ENCODE results near the gene ABLIM2.

DNA sequence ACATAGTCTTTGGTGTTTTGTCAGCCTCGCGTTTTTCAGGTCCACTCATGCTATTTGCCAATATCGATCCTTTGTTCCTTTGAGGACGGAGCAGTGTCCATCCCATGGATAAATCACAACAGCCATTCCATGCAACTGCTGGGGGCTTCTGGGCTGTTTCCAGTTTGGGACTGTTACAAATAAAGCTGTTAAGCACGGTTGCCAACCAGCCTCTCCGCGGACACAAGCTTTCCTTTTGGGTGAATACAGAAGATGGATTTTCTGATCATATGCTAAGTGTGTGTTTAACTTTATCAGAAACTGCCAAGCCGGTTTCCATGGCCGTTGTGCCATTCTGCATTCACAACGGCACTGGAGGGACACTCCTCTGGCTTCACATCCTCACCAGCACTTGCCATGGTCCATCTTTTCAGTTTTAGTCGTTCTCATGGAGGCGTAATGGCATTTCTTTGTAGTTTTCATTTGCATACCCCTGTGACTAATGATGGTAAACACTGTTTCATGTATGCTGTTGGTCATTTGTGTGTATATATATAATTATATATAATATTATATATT is 67.8 kb downstream of the ABLIM2 start:
- TF ChIP-seq, protein P1, sequence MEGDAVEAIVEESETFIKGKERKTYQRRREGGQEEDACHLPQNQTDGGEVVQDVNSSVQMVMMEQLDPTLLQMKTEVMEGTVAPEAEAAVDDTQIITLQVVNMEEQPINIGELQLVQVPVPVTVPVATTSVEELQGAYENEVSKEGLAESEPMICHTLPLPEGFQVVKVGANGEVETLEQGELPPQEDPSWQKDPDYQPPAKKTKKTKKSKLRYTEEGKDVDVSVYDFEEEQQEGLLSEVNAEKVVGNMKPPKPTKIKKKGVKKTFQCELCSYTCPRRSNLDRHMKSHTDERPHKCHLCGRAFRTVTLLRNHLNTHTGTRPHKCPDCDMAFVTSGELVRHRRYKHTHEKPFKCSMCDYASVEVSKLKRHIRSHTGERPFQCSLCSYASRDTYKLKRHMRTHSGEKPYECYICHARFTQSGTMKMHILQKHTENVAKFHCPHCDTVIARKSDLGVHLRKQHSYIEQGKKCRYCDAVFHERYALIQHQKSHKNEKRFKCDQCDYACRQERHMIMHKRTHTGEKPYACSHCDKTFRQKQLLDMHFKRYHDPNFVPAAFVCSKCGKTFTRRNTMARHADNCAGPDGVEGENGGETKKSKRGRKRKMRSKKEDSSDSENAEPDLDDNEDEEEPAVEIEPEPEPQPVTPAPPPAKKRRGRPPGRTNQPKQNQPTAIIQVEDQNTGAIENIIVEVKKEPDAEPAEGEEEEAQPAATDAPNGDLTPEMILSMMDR (conservative IDR thresholded peaks at IDR 0.05; ENCODE audit: low read depth in 2 of 2): no peak
- TF ChIP-seq, protein P2, sequence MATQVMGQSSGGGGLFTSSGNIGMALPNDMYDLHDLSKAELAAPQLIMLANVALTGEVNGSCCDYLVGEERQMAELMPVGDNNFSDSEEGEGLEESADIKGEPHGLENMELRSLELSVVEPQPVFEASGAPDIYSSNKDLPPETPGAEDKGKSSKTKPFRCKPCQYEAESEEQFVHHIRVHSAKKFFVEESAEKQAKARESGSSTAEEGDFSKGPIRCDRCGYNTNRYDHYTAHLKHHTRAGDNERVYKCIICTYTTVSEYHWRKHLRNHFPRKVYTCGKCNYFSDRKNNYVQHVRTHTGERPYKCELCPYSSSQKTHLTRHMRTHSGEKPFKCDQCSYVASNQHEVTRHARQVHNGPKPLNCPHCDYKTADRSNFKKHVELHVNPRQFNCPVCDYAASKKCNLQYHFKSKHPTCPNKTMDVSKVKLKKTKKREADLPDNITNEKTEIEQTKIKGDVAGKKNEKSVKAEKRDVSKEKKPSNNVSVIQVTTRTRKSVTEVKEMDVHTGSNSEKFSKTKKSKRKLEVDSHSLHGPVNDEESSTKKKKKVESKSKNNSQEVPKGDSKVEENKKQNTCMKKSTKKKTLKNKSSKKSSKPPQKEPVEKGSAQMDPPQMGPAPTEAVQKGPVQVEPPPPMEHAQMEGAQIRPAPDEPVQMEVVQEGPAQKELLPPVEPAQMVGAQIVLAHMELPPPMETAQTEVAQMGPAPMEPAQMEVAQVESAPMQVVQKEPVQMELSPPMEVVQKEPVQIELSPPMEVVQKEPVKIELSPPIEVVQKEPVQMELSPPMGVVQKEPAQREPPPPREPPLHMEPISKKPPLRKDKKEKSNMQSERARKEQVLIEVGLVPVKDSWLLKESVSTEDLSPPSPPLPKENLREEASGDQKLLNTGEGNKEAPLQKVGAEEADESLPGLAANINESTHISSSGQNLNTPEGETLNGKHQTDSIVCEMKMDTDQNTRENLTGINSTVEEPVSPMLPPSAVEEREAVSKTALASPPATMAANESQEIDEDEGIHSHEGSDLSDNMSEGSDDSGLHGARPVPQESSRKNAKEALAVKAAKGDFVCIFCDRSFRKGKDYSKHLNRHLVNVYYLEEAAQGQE (IDR thresholded peaks at IDR 0.05; ENCODE audit: unreplicated experiment): no peak
- TF ChIP-seq POLR2AphosphoS5 (IDR thresholded peaks at IDR 0.05; ENCODE audit: low read depth) (no peak), EZH2 (IDR thresholded peaks at IDR 0.05; ENCODE audit: low read depth, unreplicated experiment) (no peak)
